Measurements from ENCODE around the gene CHN2. TPM values are rescaled to one million over a fixed set of nuclear protein-coding genes. Genes with fewer than 3 reads are reported as not detected.
A peak's percentile ranks its signal among the peaks of the same experiment; 100 is the strongest.

CHN2 gene
- total and polyA plus RNA-seq, 8 donors: 8.2 to 32.9 (median 24.0) TPM

DNA sequence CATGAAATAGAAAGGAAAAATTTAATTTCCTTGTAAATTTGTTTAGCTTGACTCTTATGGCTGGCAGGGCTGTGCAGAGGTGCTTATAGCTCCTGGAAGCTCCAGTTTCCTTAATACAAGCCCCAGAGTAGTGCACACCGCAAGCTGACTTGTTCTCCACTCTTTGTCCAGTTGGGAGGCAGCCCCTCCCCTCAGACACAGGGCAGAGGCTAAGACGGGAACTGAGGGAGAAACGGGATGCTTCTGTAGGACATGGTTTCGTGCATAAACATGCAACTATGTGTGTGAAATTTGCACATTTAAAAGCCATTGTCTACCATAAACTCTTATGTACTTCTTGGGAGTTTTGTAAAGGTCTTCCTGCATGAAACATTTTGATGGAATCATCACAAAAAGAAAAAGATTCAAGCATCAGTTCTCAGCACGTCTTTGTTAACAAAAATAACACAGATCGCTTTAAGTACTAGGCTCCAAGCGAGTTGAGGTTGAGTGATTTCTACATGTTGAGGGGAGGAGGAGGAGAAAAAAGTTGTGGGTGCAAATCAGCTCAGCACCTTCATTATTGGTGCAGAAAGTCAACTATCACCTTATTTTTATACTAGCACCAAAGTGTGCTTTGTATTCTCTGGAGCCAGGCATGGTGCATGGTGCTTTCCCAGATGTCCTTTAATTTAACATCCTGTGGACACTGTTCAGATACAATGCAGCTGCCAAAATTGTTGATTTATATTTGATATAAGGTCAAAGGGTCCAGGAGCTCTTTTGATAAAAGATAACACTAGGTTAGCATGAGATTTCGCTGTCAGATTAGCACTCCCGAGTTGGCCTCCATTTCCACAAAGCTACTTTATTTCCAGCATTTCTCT lies 124.5 kb downstream of the CHN2 start:
- FAIRE-seq: no peak

DNA sequence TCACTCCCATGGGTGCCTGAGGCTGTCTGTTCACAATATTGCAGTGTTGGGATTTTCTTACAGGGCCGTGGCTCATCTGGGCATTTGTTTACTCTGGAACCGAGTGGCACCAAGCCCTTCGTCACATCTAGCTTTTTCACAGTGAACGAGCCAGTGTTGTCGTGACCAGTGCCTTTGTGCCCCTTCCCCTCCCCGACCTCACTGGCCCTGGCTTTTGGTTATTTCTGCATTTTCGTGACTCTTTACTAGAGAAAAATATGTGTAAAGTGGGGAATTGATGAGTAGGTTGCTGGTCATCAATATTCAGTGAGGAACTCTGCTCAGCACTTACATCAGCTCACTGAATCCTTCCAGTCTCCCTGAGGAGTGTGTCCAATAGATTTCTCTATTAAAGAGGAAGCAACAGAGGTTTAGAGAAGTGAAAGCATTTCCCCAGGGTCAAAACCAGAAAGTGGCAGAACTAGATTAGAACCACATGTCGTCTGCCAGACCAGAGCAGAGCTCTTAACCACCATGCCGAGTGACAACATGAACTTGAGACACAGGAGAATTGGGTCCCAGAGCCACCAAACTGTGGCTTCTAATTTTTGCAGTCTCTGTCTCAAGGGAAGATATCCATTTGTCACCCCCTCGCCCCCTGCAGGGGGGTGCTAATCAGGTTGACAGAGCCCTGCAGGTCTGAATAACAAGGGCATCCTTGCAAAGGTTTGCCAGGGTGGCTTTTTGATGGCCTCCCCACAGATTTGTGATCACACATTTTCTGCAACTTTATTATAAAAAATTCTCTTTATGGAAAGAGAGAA lies 125.3 kb downstream of the CHN2 start:
- ATAC-seq (peak; percentile 40 to 85 (median 70)), FAIRE-seq (no peak), DNase-seq (no peak)
- TF ChIP-seq, protein P1, sequence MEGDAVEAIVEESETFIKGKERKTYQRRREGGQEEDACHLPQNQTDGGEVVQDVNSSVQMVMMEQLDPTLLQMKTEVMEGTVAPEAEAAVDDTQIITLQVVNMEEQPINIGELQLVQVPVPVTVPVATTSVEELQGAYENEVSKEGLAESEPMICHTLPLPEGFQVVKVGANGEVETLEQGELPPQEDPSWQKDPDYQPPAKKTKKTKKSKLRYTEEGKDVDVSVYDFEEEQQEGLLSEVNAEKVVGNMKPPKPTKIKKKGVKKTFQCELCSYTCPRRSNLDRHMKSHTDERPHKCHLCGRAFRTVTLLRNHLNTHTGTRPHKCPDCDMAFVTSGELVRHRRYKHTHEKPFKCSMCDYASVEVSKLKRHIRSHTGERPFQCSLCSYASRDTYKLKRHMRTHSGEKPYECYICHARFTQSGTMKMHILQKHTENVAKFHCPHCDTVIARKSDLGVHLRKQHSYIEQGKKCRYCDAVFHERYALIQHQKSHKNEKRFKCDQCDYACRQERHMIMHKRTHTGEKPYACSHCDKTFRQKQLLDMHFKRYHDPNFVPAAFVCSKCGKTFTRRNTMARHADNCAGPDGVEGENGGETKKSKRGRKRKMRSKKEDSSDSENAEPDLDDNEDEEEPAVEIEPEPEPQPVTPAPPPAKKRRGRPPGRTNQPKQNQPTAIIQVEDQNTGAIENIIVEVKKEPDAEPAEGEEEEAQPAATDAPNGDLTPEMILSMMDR (IDR thresholded peaks at IDR 0.05): no peak
- Histone ChIP-seq H3K36me3 (no peaks in the 10 kb centered on the region), H3K9me3 (no peaks in the 10 kb centered on the region), H3K4me1 (peaks cover 6 to 11% (median 8%) of the 10 kb centered on the region in 3 donors), H3K27me3 (no peaks in the 10 kb centered on the region), H3K4me3 (no peak overlapping the region), H3K27ac (peak overlapping the region in 3 of 4 donors; percentile 11 to 64 (median 19))
- WGBS, 2 donors: 31 to 40% methylated on average over 10 of the region's 10 CpGs
- intact Hi-C loops (cut with DNase I): no loop called here

More for the DNA sequence above, 124.5 kb downstream of the CHN2 start:
- H3K27ac ChIP-seq: peak overlapping the region in 3 of 4 donors; percentile 11 to 64 (median 19)
- H3K9me3 ChIP-seq: no peaks in the 10 kb centered on the region
- H3K4me3 ChIP-seq: no peak overlapping the region
- intact Hi-C loops (cut with DNase I): no loop called here
- peaks cover 6 to 11% (median 8%) of the 10 kb centered on the region in 3 donors for H3K4me1 ChIP-seq
- no peak for DNase-seq
- TF ChIP-seq, protein P1 (IDR thresholded peaks at IDR 0.05): no peak
- H3K36me3 ChIP-seq: no peaks in the 10 kb centered on the region
- no peaks in the 10 kb centered on the region for H3K27me3 ChIP-seq
- 76 to 81% methylated on average over 9 of the region's 9 CpGs for WGBS, 2 donors
- ATAC-seq: peak in 2 of 4 donors; percentile 10 to 11

DNA sequence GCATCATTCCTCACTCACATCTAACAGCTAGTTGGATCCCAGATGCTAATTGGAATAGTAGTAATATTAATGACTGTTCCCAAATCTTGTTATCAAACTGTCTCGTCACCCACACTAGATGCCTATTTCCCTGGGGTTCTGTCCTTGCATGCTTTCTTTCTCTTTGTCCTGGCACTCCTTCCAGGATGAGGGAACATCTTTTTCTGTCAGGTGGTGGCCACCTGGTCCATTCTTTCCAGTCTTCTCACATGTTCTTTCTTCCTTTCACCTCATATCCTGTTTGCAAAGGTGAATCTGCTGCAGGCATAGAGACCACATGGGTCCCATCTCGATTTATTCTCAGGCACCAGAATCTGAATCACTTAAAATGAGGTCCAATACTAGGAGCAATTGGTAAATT lies 126.0 kb downstream of the CHN2 start:
- Histone ChIP-seq H3K4me1 (peaks cover 6 to 11% (median 8%) of the 10 kb centered on the region in 3 donors), H3K4me3 (no peak overlapping the region), H3K36me3 (no peaks in the 10 kb centered on the region), H3K27ac (no peak overlapping the region), H3K9me3 (no peaks in the 10 kb centered on the region), H3K27me3 (no peaks in the 10 kb centered on the region)
- intact Hi-C loops (cut with DNase I): no loop called here
- DNase-seq (no peak), ATAC-seq (no peak), FAIRE-seq (no peak)
- WGBS, 2 donors: 81% methylated on average over 2 of the region's 2 CpGs
- TF ChIP-seq, protein P1 (IDR thresholded peaks at IDR 0.05): no peak

DNA sequence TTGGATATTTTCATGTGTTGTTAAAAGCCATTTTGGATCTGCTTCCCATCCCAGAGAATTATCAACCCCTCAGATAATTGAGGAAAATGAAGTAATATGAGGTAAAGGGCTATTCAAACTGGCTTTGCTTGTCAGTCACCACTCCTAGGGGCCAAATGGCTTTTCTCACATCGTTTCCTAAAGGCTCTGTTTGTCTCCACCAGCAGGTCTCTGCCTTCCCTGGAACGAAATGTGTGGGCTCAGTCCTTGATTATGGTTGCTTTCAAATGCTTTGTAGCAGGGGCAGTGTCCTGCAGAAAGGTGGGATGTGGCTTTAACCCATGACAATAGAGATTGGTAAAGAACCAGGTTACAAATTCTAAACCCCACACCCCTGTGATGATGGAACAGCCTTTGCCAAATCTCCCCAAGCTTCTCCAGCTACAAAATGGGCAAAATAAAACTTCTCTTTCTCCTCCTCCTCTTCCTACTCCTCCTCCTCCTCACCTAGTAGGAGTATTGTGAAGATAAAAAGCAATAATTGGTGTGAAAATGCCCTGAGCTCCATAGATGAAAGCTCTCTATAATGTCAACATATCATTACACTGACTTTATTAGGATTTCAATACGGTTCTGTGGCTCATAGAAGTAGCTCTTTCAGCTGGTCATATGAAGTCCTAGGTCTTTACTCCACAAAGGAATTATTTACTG lies 127.6 kb downstream of the CHN2 start:
- DNase-seq (no peak), FAIRE-seq (no peak), ATAC-seq (no peak)
- H3K9me3 ChIP-seq: no peaks in the 10 kb centered on the region
- no peaks in the 10 kb centered on the region for H3K27me3 ChIP-seq
- H3K4me1 ChIP-seq: peaks cover 6 to 12% (median 8%) of the 10 kb centered on the region in 3 donors
- H3K27ac ChIP-seq: no peak overlapping the region
- TF ChIP-seq, protein P1 (IDR thresholded peaks at IDR 0.05): no peak
- WGBS, 2 donors: 57 to 70% methylated on average over 3 of the region's 3 CpGs
- H3K36me3 ChIP-seq: no peaks in the 10 kb centered on the region
- no peak overlapping the region for H3K4me3 ChIP-seq
- intact Hi-C loops (cut with DNase I): no loop called here
